Erythroblast (primary cell): ENCODE measurements around the gene NKRF.

Experiments used
- GATA1 ChIP-seq: IDR thresholded peaks from 2 replicates; pipeline ENCODE4 v1.6.1; 2011; ENCODE audit warnings: low read depth, mild to moderate bottlenecking, control low read depth, low read length, moderate library complexity
- POLR2A ChIP-seq: IDR thresholded peaks from 2 replicates; pipeline ENCODE4 v1.6.1; 2011; ENCODE audit warnings: mild to moderate bottlenecking, low read length

GRCh38 chrX:119614776-119615175 is 8.6 kb upstream of the NKRF start:
- TF ChIP-seq POLR2A: no peak
- no peak for TF ChIP-seq GATA1
